Ishikawa (cell line): ENCODE measurements around the gene MAN1A2.

Experiments used
- CEBPB ChIP-seq: IDR thresholded peaks from 2 replicates; pipeline ENCODE4 v1.6.1; 2012
- EP300 ChIP-seq: IDR thresholded peaks from 2 replicates; pipeline ENCODE4 v1.6.1; 2012; ENCODE audit warnings: borderline replicate concordance
- REST ChIP-seq: IDR thresholded peaks from 2 replicates; pipeline ENCODE4 v1.6.1; 2012; ENCODE audit warnings: low read depth, mild to moderate bottlenecking
- YY1 ChIP-seq: IDR thresholded peaks from 2 replicates; pipeline ENCODE4 v1.6.1; 2012; ENCODE audit warnings: low read depth

DNA sequence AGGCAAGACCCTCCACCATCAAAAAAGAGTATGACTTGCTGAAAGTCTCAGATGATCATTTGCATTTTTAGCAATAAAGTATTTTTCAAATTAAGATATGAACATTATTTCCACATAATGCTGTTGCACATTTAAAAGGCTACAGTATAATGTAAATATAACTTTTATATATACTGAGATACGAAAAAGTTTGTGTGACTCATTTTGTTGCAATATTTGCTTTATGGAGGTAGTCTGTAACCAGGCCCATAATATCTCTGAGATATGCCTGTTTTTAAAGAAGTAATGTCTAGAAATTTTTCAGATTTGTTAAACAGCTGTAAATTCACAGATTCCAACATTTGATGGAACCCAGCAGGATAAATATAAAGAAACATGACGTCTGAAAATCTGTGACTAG lies 86.7 kb downstream of the MAN1A2 start:
- no peak for TF ChIP-seq EP300
- TF ChIP-seq YY1: no peak
- no peak for TF ChIP-seq REST
- TF ChIP-seq CEBPB: no peak
